KOPT-K1 (cell line): ENCODE results near the gene EPN1.

Experiments
- H3K27ac ChIP-seq: fragments of 200-600 bp; sonication (generic); 2 replicates; pipeline ENCODE4 v1.5.1; 2016; ENCODE audit warnings: antibody characterized with exemption, mild to moderate bottlenecking, low read depth, low read length; ENCODE audit not compliant: poor library complexity, severe bottlenecking
- H3K36me3 ChIP-seq: fragments of 200-600 bp; sonication (generic); 2 replicates; pipeline ENCODE4 v1.5.1; 2017; ENCODE audit warnings: antibody characterized with exemption, mild to moderate bottlenecking, low read length, moderate library complexity; ENCODE audit not compliant: insufficient read depth
- H3K9me3 ChIP-seq: fragments of 200-600 bp; sonication (generic); 2 replicates; pipeline ENCODE4 v1.5.1; 2017; ENCODE audit warnings: antibody characterized with exemption, low read length, mild to moderate bottlenecking; ENCODE audit not compliant: insufficient read depth, poor library complexity, severe bottlenecking

The EPN1 gene

DNA sequence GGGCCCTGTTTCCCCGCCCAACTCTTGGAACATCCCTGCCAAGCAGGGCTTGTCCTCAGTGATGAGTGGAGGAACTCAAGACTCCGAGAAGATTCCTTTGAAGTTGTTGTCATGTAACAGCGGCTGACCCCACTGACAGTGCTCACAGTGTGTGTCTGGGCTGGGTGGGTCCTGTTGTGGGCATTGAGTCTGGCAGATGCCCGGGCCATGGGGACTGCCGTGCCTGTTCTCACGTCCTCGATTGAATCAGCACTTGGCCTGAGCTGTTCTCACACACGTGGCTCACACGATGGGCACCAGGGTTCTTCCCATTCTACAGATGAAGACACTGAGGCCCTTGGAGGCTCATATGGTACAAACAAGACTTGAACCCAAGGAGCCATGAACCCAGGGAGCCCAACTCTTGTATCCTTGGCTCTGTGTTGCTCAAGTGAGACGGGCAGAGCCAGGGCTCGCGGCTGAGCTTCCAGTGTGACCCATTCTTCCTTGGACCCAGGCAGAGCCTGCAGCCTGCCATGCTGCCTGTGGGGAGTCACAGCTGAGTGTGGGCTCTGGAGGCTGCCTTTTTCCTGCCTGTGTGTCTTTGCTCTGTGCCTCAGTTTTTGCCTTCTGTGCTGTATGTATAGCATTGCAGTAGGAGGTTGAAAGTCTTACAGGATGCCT, 8.6 kb upstream of the EPN1 start:
- Histone ChIP-seq H3K9me3 (no peaks in the 10 kb centered on the region), H3K36me3 (peaks cover 100% of the 10 kb centered on the region), H3K27ac (no peak overlapping the region)

DNA sequence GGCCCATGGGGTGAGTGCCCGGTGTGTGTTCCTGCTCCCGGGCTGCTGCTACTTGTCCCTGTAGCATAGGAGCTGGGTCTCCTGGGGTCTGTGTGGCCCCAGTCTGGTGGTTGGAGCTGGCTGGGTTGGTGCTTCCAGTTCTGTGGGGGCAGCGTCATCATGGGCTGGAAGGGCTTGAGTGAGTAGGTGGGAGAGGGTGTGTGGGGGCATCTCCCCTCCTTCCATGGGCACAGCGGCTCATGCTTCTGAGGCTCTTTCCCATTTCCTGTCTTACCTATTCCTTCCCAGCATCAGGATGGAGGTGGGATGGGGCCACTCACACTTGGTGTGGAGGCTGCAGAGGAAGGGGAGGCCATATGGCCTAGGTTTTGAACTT, 8.0 kb upstream of the EPN1 start:
- Histone ChIP-seq H3K9me3 (no peaks in the 10 kb centered on the region), H3K36me3 (peaks cover 100% of the 10 kb centered on the region), H3K27ac (no peak overlapping the region)

DNA sequence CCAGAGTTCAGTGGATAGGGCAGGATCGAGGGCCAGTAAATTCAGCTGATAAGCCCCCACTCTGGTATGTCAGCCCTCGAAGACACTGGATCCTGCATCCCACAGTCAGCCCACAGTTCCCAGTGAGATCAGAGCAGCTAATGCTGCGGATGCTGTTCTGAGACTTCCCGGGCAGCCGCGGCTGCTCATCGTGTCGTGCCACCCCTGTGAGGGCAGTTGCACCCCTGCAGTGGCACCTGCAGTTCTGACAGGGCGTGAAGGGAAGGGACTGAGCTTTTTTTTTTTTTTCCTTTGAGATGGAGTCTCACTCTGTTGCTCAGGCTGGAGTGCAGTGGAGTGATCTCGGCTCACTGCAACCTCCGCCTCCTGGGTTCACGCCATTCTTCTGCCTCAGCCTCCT, 7.5 kb upstream of the EPN1 start:
- peaks cover 100% of the 10 kb centered on the region for H3K36me3 ChIP-seq
- H3K27ac ChIP-seq = no peak overlapping the region
- no peaks in the 10 kb centered on the region for H3K9me3 ChIP-seq

DNA sequence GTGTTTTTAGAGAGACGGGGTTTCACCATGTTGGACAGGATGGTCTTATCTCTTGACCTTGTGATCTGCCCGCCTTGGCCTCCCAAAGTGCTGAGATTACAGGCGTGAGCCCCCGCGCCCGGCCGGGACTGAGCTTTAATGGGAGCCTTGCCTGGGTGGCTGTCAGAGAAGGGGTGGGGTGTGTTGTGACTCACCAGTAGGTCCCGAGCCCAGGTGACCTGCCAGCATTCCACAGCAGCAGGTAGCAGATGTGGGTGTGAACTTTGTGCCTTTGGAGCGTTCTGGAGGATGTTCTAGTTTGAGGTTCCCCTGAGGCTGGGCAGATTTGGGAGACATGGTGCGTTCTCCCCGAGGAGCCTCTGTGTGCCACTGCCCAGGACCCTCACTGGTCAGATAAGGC, 7.1 kb upstream of the EPN1 start:
- H3K36me3 ChIP-seq = peaks cover 99% of the 10 kb centered on the region
- no peak overlapping the region for H3K27ac ChIP-seq
- no peaks in the 10 kb centered on the region for H3K9me3 ChIP-seq

DNA sequence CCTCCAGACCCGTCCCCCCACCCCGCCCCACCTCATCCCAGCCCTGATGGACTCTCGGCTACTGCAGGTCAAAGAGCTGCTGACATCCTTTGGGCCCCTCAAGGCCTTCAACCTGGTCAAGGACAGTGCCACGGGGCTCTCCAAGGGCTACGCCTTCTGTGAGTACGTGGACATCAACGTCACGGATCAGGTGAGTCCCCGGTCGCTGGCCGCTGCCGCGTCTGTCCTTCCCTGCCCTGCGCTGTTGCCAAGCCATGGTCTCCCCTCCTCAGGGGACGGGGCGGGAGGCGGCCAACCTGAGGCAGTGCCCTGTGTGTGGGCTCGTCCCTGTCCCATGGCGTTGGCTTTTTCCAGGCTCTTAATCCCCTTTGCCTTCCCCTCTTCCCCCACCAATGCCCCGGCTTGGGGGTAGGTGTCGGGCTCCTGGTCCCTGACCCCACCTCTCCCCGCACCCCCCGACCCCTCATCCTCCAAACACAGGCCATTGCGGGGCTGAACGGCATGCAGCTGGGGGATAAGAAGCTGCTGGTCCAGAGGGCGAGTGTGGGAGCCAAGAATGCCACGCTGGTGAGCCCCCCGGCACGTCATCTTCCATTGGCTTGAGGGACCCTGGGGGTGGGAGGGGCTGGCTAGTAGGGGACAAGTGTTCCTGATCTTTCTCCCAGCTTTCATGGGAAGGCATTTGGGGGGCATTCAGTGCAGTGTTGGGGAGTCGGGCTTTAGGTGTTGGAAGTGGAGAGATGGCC, 6.2 kb upstream of the EPN1 start:
- Histone ChIP-seq H3K36me3 (peaks cover 99% of the 10 kb centered on the region), H3K27ac (no peak overlapping the region), H3K9me3 (no peaks in the 10 kb centered on the region)

DNA sequence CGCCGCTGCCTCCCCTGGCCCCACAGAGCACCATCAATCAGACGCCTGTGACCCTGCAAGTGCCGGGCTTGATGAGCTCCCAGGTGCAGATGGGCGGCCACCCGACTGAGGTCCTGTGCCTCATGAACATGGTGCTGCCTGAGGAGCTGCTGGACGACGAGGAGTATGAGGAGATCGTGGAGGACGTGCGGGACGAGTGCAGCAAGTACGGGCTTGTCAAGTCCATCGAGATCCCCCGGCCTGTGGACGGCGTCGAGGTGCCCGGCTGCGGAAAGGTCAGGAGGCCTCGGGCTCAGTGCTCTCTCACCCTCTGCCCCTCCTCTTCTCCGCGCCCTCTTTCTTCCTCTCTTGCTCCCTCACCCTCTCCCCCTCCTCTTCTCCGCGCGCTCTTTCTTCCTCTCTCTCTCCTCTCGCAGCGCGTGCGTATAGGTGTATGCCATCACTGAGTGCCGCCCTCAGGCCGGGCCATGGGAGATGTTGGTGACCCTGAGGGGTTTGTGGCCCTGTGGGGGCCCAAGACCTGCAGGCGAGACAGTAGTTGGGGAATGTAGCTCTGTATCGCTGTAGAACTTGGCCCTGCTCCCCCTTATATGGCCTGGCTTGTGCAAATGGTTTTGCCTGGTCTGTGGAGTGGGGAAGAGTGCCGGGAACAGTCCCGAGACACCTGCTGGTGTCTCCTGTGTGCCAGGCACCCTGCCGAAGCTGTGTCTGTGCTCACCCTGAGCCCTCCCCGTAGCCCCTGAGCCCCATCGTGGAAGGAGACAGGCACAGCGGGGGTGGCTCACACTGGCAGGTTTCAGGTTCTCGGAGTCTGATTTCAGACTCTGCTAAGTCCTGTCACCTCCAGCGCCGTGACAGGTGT, 5.4 kb upstream of the EPN1 start:
- Histone ChIP-seq H3K36me3 (peaks cover 96% of the 10 kb centered on the region), H3K27ac (no peak overlapping the region), H3K9me3 (no peaks in the 10 kb centered on the region)

DNA sequence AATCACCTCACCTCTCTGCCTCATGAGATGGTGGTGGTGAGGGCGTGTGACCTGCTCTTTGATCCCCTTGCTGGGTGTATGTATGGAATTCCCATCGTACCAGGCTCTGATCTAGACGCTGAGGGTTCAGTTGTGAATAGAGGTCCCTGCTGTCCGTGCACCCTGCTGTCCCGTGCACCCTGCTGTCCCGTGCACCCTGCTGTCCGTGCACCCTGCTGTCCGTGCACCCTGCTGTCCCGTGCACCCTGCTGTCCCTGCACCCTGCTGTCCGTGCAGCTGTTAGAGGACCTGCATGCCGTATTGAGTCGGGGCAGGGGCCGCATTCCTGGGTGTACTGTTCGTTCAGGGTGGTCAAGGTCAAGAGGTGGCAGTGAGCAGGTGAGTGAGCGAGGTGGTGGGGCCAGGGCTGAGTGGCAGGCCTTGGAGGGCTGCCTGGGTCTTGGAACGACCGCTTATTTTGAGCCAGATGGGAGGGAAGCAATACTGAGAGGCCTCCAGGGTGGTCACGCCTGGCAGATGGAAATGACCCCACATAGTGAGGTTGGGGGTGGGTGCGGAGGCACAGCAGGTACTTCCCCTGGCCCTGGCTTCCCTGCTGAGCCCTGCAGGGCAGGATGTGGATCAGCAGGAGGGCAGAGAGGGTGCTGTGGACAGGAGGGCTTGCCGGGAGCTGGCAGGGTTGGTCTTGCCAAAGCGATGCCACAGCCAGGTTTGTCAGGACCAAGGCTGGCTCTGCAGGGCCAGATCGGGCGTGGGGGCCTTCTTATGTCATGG, 4.6 kb upstream of the EPN1 start:
- Histone ChIP-seq H3K27ac (no peak overlapping the region), H3K36me3 (peaks cover 88% of the 10 kb centered on the region), H3K9me3 (no peaks in the 10 kb centered on the region)

DNA sequence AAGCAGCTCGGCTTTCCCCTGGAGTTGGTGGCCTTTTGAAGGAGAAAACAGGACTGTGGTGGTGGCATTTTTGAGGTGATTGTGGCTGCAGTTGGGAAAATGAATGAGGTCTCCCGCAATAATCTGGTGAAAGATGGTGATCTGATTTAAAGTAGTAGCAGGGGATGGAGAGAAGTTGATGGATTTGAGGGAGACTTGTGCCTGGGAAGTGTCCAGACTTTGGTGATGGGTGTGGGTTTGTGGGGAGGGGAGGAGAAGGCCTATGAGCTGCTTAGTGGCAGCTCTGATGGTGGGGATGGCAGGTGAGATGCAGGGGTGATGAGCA, 4.0 kb upstream of the EPN1 start:
- Histone ChIP-seq H3K36me3 (peaks cover 82% of the 10 kb centered on the region), H3K27ac (no peak overlapping the region), H3K9me3 (no peaks in the 10 kb centered on the region)

DNA sequence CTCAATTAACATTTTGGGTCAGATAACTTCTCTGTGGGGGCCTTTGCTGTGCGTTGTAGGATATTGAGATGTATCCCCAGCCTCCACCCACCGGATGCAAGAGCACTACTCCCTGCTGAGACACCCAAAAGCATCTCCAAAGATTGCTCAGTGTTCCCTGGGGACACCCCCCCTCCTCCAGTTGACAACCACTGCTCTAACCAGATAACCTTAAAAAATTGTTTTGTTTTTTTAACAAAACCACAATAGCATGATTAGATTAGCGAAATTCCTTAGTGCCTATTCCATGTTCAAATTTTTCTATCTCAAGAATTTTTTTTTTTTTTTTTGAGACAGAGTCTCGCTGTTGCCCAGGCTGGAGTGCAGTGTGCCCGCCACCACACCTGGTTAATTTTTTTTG, 2.6 kb upstream of the EPN1 start:
- no peak overlapping the region for H3K27ac ChIP-seq
- H3K36me3 ChIP-seq = peaks cover 75% of the 10 kb centered on the region
- no peaks in the 10 kb centered on the region for H3K9me3 ChIP-seq

DNA sequence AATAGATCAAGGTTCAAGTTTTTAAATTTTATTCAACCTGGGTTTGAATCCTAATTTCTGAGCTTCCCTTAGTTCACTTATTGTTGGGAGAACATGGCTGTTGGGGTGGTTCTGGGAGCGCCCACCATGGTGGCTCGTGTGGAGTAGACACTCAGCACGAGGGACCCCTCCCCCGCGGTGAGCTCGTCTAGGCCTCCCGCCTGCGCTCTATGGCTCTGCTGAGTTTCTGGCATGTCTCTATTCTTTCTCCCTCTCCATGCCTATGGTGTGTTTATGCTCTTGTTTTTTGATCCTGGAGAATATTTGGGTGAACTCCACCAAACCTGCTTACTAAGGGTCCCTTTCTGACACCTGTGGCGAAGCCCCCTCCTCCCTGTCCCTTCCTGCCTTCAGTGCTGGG, 1.6 kb upstream of the EPN1 start:
- no peak overlapping the region for H3K27ac ChIP-seq
- no peaks in the 10 kb centered on the region for H3K9me3 ChIP-seq
- H3K36me3 ChIP-seq = peaks cover 75% of the 10 kb centered on the region

DNA sequence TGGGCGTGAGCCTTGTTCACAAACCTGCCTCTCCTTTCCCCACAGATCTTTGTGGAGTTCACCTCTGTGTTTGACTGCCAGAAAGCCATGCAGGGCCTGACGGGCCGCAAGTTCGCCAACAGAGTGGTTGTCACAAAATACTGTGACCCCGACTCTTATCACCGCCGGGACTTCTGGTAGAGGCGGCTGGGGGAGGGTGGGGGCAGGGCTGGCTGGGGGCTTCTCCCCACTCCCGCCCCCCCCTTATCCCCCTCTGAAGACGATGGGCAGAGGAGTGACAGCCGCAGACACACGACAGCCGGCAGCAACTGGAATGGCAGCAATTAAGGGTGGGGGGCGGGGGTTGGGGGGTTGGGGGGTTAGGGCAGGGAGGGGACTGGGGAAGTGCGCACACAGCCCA, 1.1 kb upstream of the EPN1 start:
- Histone ChIP-seq H3K36me3 (peaks cover 75% of the 10 kb centered on the region), H3K9me3 (no peaks in the 10 kb centered on the region), H3K27ac (no peak overlapping the region)

DNA sequence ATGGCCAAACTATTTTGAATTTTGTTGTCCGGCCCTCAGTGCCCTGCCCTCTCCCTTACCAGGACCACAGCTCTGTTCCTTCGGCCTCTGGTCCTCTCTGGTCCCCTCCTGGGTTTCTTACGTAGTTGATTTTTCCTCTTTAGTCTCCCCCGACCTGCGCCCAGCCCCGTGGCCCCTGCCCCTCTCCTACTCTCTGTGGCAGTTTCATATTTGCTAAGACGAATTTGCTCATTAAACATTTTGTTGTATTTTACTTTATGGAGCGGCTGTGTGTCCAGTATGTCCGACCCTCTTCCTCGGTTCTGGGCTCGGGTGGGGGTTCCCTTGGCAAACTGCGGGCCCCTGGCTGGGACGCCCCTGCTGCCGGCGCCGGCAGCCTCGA, 576 bp upstream of the EPN1 start:
- Histone ChIP-seq H3K27ac (peak overlapping the region; percentile 89), H3K9me3 (no peaks in the 10 kb centered on the region), H3K36me3 (peaks cover 75% of the 10 kb centered on the region)

DNA sequence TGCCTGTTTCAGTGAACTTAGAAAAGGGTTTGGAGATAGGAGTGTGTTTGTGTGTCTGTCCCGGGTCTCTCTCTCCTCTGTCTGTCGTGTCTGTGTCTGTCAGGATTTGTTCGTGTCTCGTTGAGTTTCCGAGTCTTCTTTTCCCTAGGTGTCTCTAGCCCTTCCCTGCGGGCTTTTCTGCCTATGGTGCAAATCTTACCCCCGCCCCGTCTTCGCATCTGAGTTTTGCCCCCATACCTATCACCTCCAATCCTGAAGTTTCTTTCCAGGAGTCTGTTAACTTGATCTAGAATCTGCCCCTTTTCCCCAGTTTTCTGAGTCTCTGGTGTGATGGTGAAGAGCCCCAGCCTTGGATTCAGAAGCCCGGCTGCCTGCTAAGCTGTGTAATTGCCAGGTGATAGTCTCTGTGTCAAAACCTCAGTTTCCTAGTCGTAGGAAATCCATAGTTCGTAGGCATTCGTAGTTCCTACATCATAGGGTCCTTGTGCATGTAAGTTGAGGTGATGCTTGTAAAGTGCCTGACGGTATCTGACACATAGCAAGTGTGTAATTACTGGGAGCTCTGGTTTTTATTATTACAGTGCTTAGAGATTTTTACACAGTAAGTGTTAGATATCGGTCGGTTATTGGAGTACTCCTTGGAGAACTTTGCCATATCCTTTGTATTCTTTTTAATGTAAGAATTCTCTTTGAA, 782 bp downstream of the EPN1 start:
- Histone ChIP-seq H3K27ac (peak overlapping the region; percentile 89), H3K36me3 (peaks cover 75% of the 10 kb centered on the region), H3K9me3 (no peaks in the 10 kb centered on the region)

DNA sequence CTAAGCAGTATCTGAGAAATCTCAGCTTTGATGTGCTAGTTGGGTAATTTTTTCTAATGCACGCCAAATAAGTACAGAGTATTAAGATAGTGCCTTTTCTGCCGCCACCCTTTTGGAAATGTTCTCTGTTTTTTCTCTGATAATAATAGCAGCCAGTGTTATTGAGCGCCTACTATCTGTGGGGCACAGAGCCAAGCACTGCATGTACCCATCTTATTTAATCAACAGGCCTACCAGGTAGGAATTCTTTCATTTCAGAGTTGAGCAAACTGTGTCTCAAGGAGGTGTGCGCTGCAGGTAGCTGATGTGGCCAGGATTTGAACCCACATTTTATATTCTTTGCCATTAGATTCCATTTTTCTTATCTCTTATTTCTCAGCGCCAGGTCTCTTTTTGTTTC, 1.4 kb downstream of the EPN1 start:
- no peaks in the 10 kb centered on the region for H3K9me3 ChIP-seq
- peaks cover 75% of the 10 kb centered on the region for H3K36me3 ChIP-seq
- H3K27ac ChIP-seq = no peak overlapping the region
